NOMO-1 treated with DMSO at 0.1 percent for 48 hours (cell line): ENCODE results near the gene AJUBA.
"Not testable (repeated sequence)": the region's sequence is repeated elsewhere in the genome, so short reads cannot be mapped to it uniquely, and the experiment has no call there.

Experiments used
- DNase-seq: peaks from one replicate; lab custom pipeline; 2025; ENCODE audit not compliant: unreplicated experiment; lab: John Stamatoyannopoulos, UW

Gene AJUBA

GRCh38 chr14:22981090-22981875 is 1.1 kb downstream of the AJUBA start:
- DNase-seq, result no peak

- DNase-seq, result no peak
Measured at GRCh38 chr14:22980672-22981089, 1.7 kb downstream of the AJUBA start.

- DNase-seq, result no peak
Measured at GRCh38 chr14:22979748-22980392, 2.5 kb downstream of the AJUBA start.

- DNase-seq, result no peak
Measured at GRCh38 chr14:22978981-22979671, 3.2 kb downstream of the AJUBA start.

- no peak for DNase-seq
Measured at GRCh38 chr14:22978487-22978837, 3.9 kb downstream of the AJUBA start.

- DNase-seq, result no peak
Measured at GRCh38 chr14:22977684-22978486, 4.5 kb downstream of the AJUBA start.

GRCh38 chr14:22977434-22977683 is 5.0 kb downstream of the AJUBA start:
- DNase-seq, result no peak

- DNase-seq, result no peak
Measured at GRCh38 chr14:22976620-22977433, 5.5 kb downstream of the AJUBA start.

- DNase-seq, result no peak
Measured at GRCh38 chr14:22974530-22975313, 7.6 kb downstream of the AJUBA start.

- peak; percentile 31 for DNase-seq
Measured at GRCh38 chr14:22973217-22974032, 8.9 kb downstream of the AJUBA start.

- no peak for DNase-seq
Measured at GRCh38 chr14:22972313-22972930, 9.9 kb downstream of the AJUBA start.

GRCh38 chr14:22971152-22971551 is 11.2 kb downstream of the AJUBA start:
- DNase-seq, result no peak

GRCh38 chr14:22966783-22967269 is 15.5 kb downstream of the AJUBA start:
- DNase-seq, result no peak

- DNase-seq, result not testable (repeated sequence)
Measured at GRCh38 chr14:22965916-22966782, 16.2 kb downstream of the AJUBA start.

- no peak for DNase-seq
Measured at GRCh38 chr14:22962061-22962676, 20.2 kb downstream of the AJUBA start.

GRCh38 chr14:22955702-22956569 is 26.4 kb downstream of the AJUBA start:
- DNase-seq, result no peak
